D721Med (cell line): ENCODE measurements around the gene CNNM4.
"Not testable (repeated sequence)": the region's sequence is repeated elsewhere in the genome, so short reads cannot be mapped to it uniquely, and the experiment has no call there.

Experiments used
- DNase-seq: peaks from one replicate; pipeline ENCODE4 v3.0.0; 2011; ENCODE audit warnings: low spot score; ENCODE audit not compliant: insufficient read length
- FAIRE-seq: peaks from 2 replicates; lab custom pipeline; 2011; peaks lifted over from hg19 to GRCh38; lab: Jason Lieb, UNC
- TF ChIP-seq, protein P1 (sequence below): IDR thresholded peaks from 2 replicates; pipeline ENCODE4 v1.5.1; 2012; ENCODE audit warnings: mild to moderate bottlenecking, control low read depth; ENCODE audit not compliant: insufficient read depth; ENCODE audit errors: missing control alignments

CNNM4 gene

DNA sequence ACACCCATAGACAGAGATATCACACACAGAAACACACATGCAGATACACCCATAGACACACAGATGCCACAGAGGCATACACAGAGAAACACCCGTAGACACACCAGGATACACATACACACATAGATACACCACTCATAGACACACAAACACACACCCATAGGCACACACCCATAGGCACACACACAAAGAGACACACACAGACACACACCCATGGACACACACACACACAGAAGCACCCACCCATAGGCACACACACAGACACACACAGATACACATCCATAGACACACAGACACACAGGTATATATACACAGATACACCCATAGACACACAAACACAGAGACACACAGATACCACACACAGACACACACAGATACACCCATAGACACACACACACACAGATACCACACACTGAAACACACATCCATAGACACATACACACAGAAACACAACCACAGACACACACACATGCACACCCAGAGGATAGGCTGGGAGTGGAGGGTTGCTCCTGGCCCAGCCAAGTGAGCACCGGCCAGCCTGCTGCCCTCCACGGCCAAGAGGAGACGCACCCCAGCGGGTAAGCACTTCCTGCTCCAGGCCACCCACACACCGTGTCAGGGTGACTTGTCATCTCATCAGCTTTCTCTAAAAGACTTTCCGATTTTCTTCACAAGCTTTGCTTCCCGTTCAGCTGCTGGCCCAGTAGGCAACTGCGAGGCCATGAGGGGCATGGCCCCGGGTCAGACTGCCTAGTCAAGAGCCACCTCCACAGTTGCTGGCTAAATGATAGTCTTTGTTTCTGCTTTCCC is 41.3 kb downstream of the CNNM4 start:
- DNase-seq (no peak), FAIRE-seq (no peak)
- TF ChIP-seq, protein P1, sequence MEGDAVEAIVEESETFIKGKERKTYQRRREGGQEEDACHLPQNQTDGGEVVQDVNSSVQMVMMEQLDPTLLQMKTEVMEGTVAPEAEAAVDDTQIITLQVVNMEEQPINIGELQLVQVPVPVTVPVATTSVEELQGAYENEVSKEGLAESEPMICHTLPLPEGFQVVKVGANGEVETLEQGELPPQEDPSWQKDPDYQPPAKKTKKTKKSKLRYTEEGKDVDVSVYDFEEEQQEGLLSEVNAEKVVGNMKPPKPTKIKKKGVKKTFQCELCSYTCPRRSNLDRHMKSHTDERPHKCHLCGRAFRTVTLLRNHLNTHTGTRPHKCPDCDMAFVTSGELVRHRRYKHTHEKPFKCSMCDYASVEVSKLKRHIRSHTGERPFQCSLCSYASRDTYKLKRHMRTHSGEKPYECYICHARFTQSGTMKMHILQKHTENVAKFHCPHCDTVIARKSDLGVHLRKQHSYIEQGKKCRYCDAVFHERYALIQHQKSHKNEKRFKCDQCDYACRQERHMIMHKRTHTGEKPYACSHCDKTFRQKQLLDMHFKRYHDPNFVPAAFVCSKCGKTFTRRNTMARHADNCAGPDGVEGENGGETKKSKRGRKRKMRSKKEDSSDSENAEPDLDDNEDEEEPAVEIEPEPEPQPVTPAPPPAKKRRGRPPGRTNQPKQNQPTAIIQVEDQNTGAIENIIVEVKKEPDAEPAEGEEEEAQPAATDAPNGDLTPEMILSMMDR = no peak

GRCh38 chr2:96802721-96803120 is 42.0 kb downstream of the CNNM4 start:
- FAIRE-seq (no peak), DNase-seq (no peak)
- TF ChIP-seq, protein P1 = no peak

DNA sequence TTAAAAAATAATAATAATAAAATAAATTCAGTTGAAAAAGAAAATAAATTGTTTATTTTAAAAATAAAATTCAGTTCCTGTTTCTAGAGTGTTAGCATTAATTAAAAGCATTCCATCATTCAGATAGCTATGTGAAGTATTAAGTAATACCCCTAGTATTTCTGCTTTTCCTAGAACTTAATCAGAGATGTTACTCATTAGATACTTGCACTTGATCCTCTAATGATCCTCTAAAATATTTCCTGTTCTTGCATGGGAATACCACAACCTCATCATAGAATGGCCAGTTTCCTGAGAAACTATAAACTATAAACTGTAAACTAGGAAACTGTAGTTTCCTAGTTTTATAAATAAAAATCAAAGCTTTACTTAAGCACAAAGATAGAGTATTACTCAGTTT is 44.3 kb downstream of the CNNM4 start:
- no peak for FAIRE-seq
- TF ChIP-seq, protein P1 = no peak
- no peak for DNase-seq

- not testable (repeated sequence) for FAIRE-seq, DNase-seq
Measured at GRCh38 chr2:96805946-96806345, 45.2 kb downstream of the CNNM4 start.

DNA sequence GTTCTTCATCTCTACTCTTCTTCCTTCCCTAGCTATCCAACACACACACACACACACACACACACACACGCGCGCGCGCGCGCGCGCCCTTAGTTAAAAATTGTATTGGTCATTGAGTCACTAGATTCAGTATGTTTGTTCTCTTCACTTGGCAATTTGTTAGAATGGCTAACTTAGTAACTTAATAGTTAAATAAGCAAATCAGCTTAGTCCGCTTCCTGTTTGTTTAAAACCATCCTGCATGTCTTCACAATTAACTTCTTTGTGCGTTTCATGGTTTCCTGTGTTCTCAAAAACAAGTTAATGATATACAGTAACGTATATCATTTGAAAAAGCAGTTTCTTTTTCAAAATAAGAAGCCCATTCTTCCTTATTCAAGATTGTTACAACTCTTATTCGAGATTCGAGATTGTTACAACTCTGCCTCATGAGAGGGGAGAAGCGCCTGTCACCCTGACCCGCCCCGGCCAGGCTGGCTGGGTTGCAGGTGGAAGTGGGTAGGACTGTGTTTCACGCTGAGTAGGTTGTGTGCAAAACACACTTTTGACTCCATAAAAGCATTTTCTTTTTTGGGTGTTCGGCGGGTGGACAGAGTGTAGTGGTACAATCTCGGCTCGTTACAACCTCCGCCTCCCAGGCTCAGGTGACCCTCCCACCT is 45.9 kb downstream of the CNNM4 start:
- DNase-seq (no peak), FAIRE-seq (no peak)
- TF ChIP-seq, protein P1 = no peak

GRCh38 chr2:96807127-96807471 is 46.4 kb downstream of the CNNM4 start:
- TF ChIP-seq, protein P1 = no peak
- no peak for FAIRE-seq
- no peak for DNase-seq

DNA sequence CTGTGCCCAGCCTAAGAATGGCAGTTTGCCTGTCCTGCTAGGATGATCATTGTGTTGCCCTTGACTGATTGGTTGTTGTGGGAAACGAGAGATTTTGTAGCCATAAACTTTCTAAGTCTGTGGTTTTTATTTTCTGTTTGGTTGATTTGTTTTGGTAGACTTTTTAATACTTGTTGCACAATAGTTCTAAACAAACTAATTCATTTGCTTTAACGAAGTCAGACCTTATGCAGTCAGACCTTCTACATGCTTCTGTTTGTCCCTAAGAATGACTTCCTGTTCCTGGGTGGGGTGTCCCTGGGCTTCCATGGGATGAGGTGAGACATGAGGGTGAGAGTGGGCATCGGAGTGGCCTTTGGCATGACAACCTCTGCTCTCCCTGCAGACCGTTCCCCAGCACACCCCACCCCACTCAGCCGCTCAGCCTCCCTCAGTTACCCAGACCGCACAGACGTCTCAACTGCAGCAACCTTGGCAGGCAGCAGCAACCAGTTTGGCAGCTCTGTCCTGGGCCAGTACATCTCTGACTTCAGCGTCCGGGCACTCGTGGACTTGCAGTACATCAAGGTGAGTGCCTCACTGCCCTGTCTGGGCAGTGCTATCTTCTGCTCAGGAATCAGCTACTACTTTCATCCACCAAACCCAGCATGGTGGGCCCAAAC is 47.6 kb downstream of the CNNM4 start:
- TF ChIP-seq, protein P1 = no peak
- DNase-seq (no peak), FAIRE-seq (no peak)
